Stimulated activated CD4-positive, alpha-beta T cell treated with anti-CD3 and anti-CD28 coated beads, Interleukin-4, amount 100 ng/mL, for 1 hour (primary cell): ENCODE data around the gene MICALL2.

Source experiments
- DNase-seq: peaks from one replicate; pipeline ENCODE4 v3.0.0-alpha.2; 2020

The MICALL2 gene

GRCh38 chr7:1492640-1493039, 33.4 kb upstream of the MICALL2 start:
- no peak for DNase-seq

GRCh38 chr7:1492221-1492620, 33.0 kb upstream of the MICALL2 start:
- DNase-seq: no peak

- no peak for DNase-seq
Measured at GRCh38 chr7:1490837-1491236, 31.6 kb upstream of the MICALL2 start.

- DNase-seq: no peak
Measured at GRCh38 chr7:1489336-1489735, 30.1 kb upstream of the MICALL2 start.

GRCh38 chr7:1488016-1488415, 28.7 kb upstream of the MICALL2 start:
- DNase-seq: no peak

GRCh38 chr7:1487466-1487865, 28.2 kb upstream of the MICALL2 start:
- DNase-seq: no peak

GRCh38 chr7:1486571-1486970, 27.3 kb upstream of the MICALL2 start:
- DNase-seq: no peak

- DNase-seq: no peak
Measured at GRCh38 chr7:1485156-1485555, 25.9 kb upstream of the MICALL2 start.

- DNase-seq: no peak
Measured at GRCh38 chr7:1484569-1484968, 25.3 kb upstream of the MICALL2 start.

GRCh38 chr7:1483536-1484505, 24.6 kb upstream of the MICALL2 start:
- no peak for DNase-seq

- no peak for DNase-seq
Measured at GRCh38 chr7:1483079-1483478, 23.8 kb upstream of the MICALL2 start.

GRCh38 chr7:1481300-1481699, 22.0 kb upstream of the MICALL2 start:
- DNase-seq: no peak

- DNase-seq: no peak
Measured at GRCh38 chr7:1480670-1481069, 21.4 kb upstream of the MICALL2 start.

GRCh38 chr7:1479287-1479686, 20.0 kb upstream of the MICALL2 start:
- DNase-seq: no peak

- DNase-seq: no peak
Measured at GRCh38 chr7:1478480-1478879, 19.2 kb upstream of the MICALL2 start.

- no peak for DNase-seq
Measured at GRCh38 chr7:1476859-1477258, 17.6 kb upstream of the MICALL2 start.

- no peak for DNase-seq
Measured at GRCh38 chr7:1475991-1476390, 16.7 kb upstream of the MICALL2 start.

GRCh38 chr7:1475393-1475792, 16.1 kb upstream of the MICALL2 start:
- no peak for DNase-seq

GRCh38 chr7:1474736-1475135, 15.5 kb upstream of the MICALL2 start:
- DNase-seq: no peak

GRCh38 chr7:1473864-1474512, 14.7 kb upstream of the MICALL2 start:
- peak; percentile 90 for DNase-seq

GRCh38 chr7:1470901-1471300, 11.6 kb upstream of the MICALL2 start:
- DNase-seq: no peak

- DNase-seq: no peak
Measured at GRCh38 chr7:1468643-1469298, 9.5 kb upstream of the MICALL2 start.

GRCh38 chr7:1468203-1468602, 8.9 kb upstream of the MICALL2 start:
- DNase-seq: no peak
